NB4 (cell line): ENCODE measurements around the gene STK40.

Experiments
- CTCF ChIP-seq: IDR thresholded peaks from one replicate; pipeline ENCODE4 v1.5.1; 2012; ENCODE audit warnings: low read depth, low read length
- MAX ChIP-seq: IDR thresholded peaks from 2 replicates; pipeline ENCODE4 v1.6.1; 2011; ENCODE audit warnings: low read depth, low read length
- POLR2A ChIP-seq: IDR thresholded peaks from 2 replicates; pipeline ENCODE4 v1.6.1; 2011; ENCODE audit warnings: mild to moderate bottlenecking; ENCODE audit not compliant: insufficient read length; ENCODE audit errors: extremely low read depth

GRCh38 chr1:36396359-36396758, 10.6 kb upstream of the STK40 start:
- TF ChIP-seq CTCF (no peak), POLR2A (no peak), MAX (no peak)
